Endothelial cell of umbilical vein (primary cell): Measurements from ENCODE around the gene SRRM5. TPM values are rescaled to one million over a fixed set of nuclear protein-coding genes. Genes with fewer than 3 reads are reported as not detected.

Source experiments
- BruUV-seq: library from RNA; stranded (reverse); fragments of 400-500 nt; replicated peaks from 2 replicates; lab custom pipeline; 2021; lab: Mats Ljungman, UMichigan
- CTCF ChIA-PET: fragments of 300-600, 350-600 bp; sonication (Branson Sonifier 250); formaldehyde crosslinking; loops from one replicate; lab custom pipeline; 2021; ENCODE audit warnings: antibody characterized with exemption, inconsistent platforms; lab: Charles Lee
- POLR2A ChIA-PET: fragments of 300-600, 350-600 bp; sonication (Branson Sonifier 250); formaldehyde crosslinking; loops from one replicate; lab custom pipeline; 2021; ENCODE audit warnings: antibody characterized with exemption, inconsistent platforms; lab: Charles Lee
- DNase-seq: peaks from one replicate; pipeline ENCODE4 v3.0.0-alpha.2; 2011; ENCODE audit warnings: low read depth, low spot score
- FAIRE-seq: peaks from 2 replicates; lab custom pipeline; 2011; peaks lifted over from hg19 to GRCh38; lab: Jason Lieb, UNC
- H2AFZ ChIP-seq: 2 replicates; pipeline ENCODE4 v1.6.0; 2012; ENCODE audit warnings: low read depth, low read length, control low read depth, inconsistent platforms
- H3K27ac ChIP-seq: 2 replicates; pipeline ENCODE4 v1.5.1; 2011; ENCODE audit warnings: low read depth, mild to moderate bottlenecking, control low read depth, low read length, moderate library complexity; ENCODE audit not compliant: insufficient read depth
- H3K27me3 ChIP-seq, 2 experiments: 2 replicates each; pipeline versions ENCODE4 v1.6.0 to v1.6.1; 2011; ENCODE audit warnings: low read length in 2 of 2, mixed read lengths in 1 of 2; ENCODE audit not compliant: control insufficient read depth in 2 of 2, insufficient read depth in 2 of 2
- H3K36me3 ChIP-seq, 2 experiments: 2 replicates in 1 of 2; 3 replicates in 1 of 2; pipeline ENCODE4 v1.5.1; 2011; ENCODE audit warnings: low read length in 2 of 2, mild to moderate bottlenecking in 1 of 2, moderate library complexity in 1 of 2; ENCODE audit not compliant: control insufficient read depth in 2 of 2, insufficient read depth in 2 of 2; ENCODE audit errors: extremely low read depth in 1 of 2
- H3K4me1 ChIP-seq: 3 replicates; pipeline ENCODE4 v1.5.1; 2011; ENCODE audit warnings: mild to moderate bottlenecking, low read length; ENCODE audit not compliant: control insufficient read depth, insufficient read depth; ENCODE audit errors: extremely low read depth
- H3K4me2 ChIP-seq: 2 replicates; pipeline ENCODE4 v1.6.1; 2011; ENCODE audit warnings: low read length, control low read depth, mixed read lengths; ENCODE audit not compliant: insufficient read depth
- H3K4me3 ChIP-seq, 3 experiments: fragments of 200-600 bp in 1 of 3; sonication (generic), shearing (Covaris generic) in 1 of 3; replicated peaks in 1 of 3; 2 replicates each; pipeline ENCODE4 v1.5.1; 2011 to 2016; ENCODE audit warnings: control low read depth in 3 of 3, low read length in 3 of 3, mild to moderate bottlenecking in 2 of 3, inconsistent platforms in 1 of 3, low read depth in 1 of 3, moderate library complexity in 1 of 3; ENCODE audit not compliant: insufficient read depth in 1 of 3
- H3K79me2 ChIP-seq: 2 replicates; pipeline ENCODE4 v1.6.0; 2012; ENCODE audit warnings: low read length, inconsistent platforms; ENCODE audit not compliant: control insufficient read depth, insufficient read depth
- H3K9ac ChIP-seq: replicated peaks from 2 replicates; pipeline ENCODE3; 2011; ENCODE audit warnings: low read length, control low read depth; ENCODE audit not compliant: insufficient read depth; ENCODE audit errors: extremely low read depth
- H3K9me1 ChIP-seq: replicated peaks from 3 replicates; pipeline ENCODE4 v1.6.0; 2011; ENCODE audit warnings: mild to moderate bottlenecking, low read length; ENCODE audit not compliant: control insufficient read depth, insufficient read depth; ENCODE audit errors: extremely low read depth
- H3K9me3 ChIP-seq: replicated peaks from 2 replicates; pipeline ENCODE4 v1.5.1; 2012; ENCODE audit warnings: low read length, inconsistent platforms; ENCODE audit not compliant: control insufficient read depth, insufficient read depth
- H4K20me1 ChIP-seq: replicated peaks from 2 replicates; pipeline ENCODE3; 2011; ENCODE audit warnings: mild to moderate bottlenecking, low read length; ENCODE audit not compliant: control insufficient read depth, insufficient read depth; ENCODE audit errors: extremely low read depth
- CTCF ChIP-seq, 2 donors: IDR thresholded peaks; 1 replicate in 1 of 2; 2 replicates in 1 of 2; pipeline ENCODE4 v1.5.1; 2011; ENCODE audit warnings: low read length in 2 of 2, mild to moderate bottlenecking in 2 of 2, moderate library complexity in 2 of 2, control low read depth in 1 of 2, inconsistent platforms in 1 of 2, low read depth in 1 of 2; ENCODE audit not compliant: insufficient read depth in 1 of 2; ENCODE audit errors: extremely low read depth in 1 of 2
- EZH2 ChIP-seq: IDR thresholded peaks from 2 replicates; pipeline ENCODE4 v1.6.1; 2012; ENCODE audit warnings: borderline replicate concordance, low read depth, mild to moderate bottlenecking, moderate library complexity, low read length, inconsistent platforms; ENCODE audit not compliant: severe bottlenecking
- FOS ChIP-seq: IDR thresholded peaks from 2 replicates; pipeline ENCODE4 v1.6.1; 2011; ENCODE audit warnings: mild to moderate bottlenecking, low read length, moderate library complexity, borderline replicate concordance; ENCODE audit not compliant: insufficient read depth
- GATA2 ChIP-seq: IDR thresholded peaks from 2 replicates; pipeline ENCODE4 v1.7.0; 2011; ENCODE audit warnings: low read depth, mild to moderate bottlenecking, moderate library complexity, mixed read lengths, low read length; ENCODE audit not compliant: insufficient read length, insufficient read depth
- JUN ChIP-seq: IDR thresholded peaks from 2 replicates; pipeline ENCODE4 v1.6.1; 2011; ENCODE audit warnings: borderline replicate concordance, low read depth; ENCODE audit not compliant: insufficient read length, insufficient read depth
- MAX ChIP-seq: IDR thresholded peaks from 2 replicates; pipeline ENCODE4 v1.6.1; 2011; ENCODE audit not compliant: insufficient read depth, insufficient read length
- MYC ChIP-seq: IDR thresholded peaks from one replicate; pipeline ENCODE4 v1.6.1; 2011; ENCODE audit warnings: mild to moderate bottlenecking, low read depth, low read length
- POLR2A ChIP-seq: IDR thresholded peaks from 2 replicates; pipeline ENCODE4 v1.6.1; 2012; ENCODE audit warnings: low read depth, mild to moderate bottlenecking, control low read depth, low read length
- POLR2AphosphoS5 ChIP-seq: IDR thresholded peaks from 2 replicates; pipeline ENCODE4 v1.6.1; 2012; ENCODE audit warnings: low read depth, mild to moderate bottlenecking, control low read depth, low read length, moderate library complexity; ENCODE audit not compliant: insufficient read depth
- dilution Hi-C: fragments of 300-500 bp; cut with MboI; formaldehyde crosslinking; loops from one replicate; pipeline ENCODE4 v1.15.0; 2019; ENCODE audit warnings: low sequenced_read_pairs; ENCODE audit not compliant: extremely low pct_ligation_motif_present
- intact Hi-C: fragments of 100-400 bp; cut with micrococcal nuclease; formaldehyde crosslinking; loops from one replicate; pipeline ENCODE4 v1.10.0; 2022
- polyA plus RNA-seq, 4 experiments: library from polyadenylated mRNA; depleted of rRNA in 3 of 4; stranded (reverse) in 3 of 4; unstranded in 1 of 4; fragments of >200 nt; gene quantifications; 2 replicates each; pipeline versions ENCODE4 v1.2.1 to v1.2.3, GENCODE V29; 2011 to 2012; ENCODE audit warnings: missing spikeins in 1 of 4
- total RNA-seq: library from RNA; stranded (reverse); gene quantifications from 2 replicates; pipeline ENCODE4 v1.2.3, GENCODE V29; 2021

The SRRM5 gene
- total and polyA plus RNA-seq, 2 donors (not counting 3 experiments of a cell fraction or from before 2014, with no cell fraction given): 0.17 to 0.27 TPM

GRCh38 chr19:43624933-43625332 is 13.0 kb downstream of the SRRM5 start:
- CTCF ChIA-PET: no interaction called here
- DNase-seq: no peak

More at GRCh38 chr19:43624933-43625332, 13.0 kb downstream of the SRRM5 start:
- H2AFZ ChIP-seq: no peak overlapping the region
- TF ChIP-seq POLR2AphosphoS5: no peak
- TF ChIP-seq MAX: no peak
- TF ChIP-seq POLR2A: no peak
- TF ChIP-seq MYC: no peak
- no peak for TF ChIP-seq FOS
- no peak for TF ChIP-seq GATA2
- TF ChIP-seq JUN: no peak
- no peak for TF ChIP-seq CTCF (IDR thresholded peaks at IDR 0.05; ENCODE audit: extremely low read depth in 1 of 2, insufficient read depth in 1 of 2, low read depth in 1 of 2, low read length in 2 of 2)
- no peak for TF ChIP-seq EZH2
- H3K9me1 ChIP-seq: no peaks in the 10 kb centered on the region
- H3K27me3 ChIP-seq: no peaks in the 10 kb centered on the region
- no peaks in the 10 kb centered on the region for H3K36me3 ChIP-seq
- dilution Hi-C loops: no loop called here
- peaks cover 6% of the 10 kb centered on the region for H3K4me1 ChIP-seq
- H3K9ac ChIP-seq: no peak overlapping the region
- FAIRE-seq: no peak
- intact Hi-C loops: no loop called here
- no peaks in the 10 kb centered on the region for H3K9me3 ChIP-seq
- no peaks in the 10 kb centered on the region for H3K79me2 ChIP-seq
- H4K20me1 ChIP-seq: no peaks in the 10 kb centered on the region
- no TSS peak for BruUV-seq
- POLR2A ChIA-PET: no interaction called here
- H3K4me2 ChIP-seq: no peak overlapping the region
- no peak overlapping the region for H3K27ac ChIP-seq
- no peak overlapping the region for H3K4me3 ChIP-seq
